ENCODE data around the gene CMTM4.

DNA sequence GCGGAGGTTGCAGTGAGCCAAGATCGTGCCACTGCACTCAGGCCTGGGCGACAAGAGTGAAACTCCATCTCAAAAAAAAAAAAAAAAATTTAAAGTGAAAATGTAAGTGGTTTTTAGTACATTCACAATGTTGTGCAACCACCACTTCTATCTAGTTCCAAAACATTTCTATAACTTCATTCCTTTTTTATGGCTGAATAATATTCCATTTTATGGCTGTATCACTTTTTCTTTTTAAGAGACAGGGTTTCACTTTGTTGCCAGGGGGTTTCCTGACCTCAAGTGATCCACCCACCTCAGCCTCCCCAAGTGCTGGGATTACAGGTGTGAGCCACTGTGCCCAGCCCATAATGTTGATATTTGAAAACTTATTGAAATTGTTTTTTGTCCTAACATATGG, 103.7 kb downstream of the CMTM4 start:
- TF ChIP-seq, protein P1, sequence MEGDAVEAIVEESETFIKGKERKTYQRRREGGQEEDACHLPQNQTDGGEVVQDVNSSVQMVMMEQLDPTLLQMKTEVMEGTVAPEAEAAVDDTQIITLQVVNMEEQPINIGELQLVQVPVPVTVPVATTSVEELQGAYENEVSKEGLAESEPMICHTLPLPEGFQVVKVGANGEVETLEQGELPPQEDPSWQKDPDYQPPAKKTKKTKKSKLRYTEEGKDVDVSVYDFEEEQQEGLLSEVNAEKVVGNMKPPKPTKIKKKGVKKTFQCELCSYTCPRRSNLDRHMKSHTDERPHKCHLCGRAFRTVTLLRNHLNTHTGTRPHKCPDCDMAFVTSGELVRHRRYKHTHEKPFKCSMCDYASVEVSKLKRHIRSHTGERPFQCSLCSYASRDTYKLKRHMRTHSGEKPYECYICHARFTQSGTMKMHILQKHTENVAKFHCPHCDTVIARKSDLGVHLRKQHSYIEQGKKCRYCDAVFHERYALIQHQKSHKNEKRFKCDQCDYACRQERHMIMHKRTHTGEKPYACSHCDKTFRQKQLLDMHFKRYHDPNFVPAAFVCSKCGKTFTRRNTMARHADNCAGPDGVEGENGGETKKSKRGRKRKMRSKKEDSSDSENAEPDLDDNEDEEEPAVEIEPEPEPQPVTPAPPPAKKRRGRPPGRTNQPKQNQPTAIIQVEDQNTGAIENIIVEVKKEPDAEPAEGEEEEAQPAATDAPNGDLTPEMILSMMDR (IDR thresholded peaks at IDR 0.05; ENCODE audit: insufficient read depth, low read length) = no peak
- TF ChIP-seq REST (IDR thresholded peaks at IDR 0.05; ENCODE audit: insufficient replicate concordance, low read depth) = no peak
- no peak for TF ChIP-seq POLR2AphosphoS5 (IDR thresholded peaks at IDR 0.05; ENCODE audit: low read depth)
- no peak for TF ChIP-seq GABPA (IDR thresholded peaks at IDR 0.05; ENCODE audit: low read depth)
- TF ChIP-seq SPI1 (IDR thresholded peaks at IDR 0.05; ENCODE audit: borderline replicate concordance, low read depth) = no peak

Data from HL-60 (cell line).